WTC11 (cell line): ENCODE data around the gene CD180. TPM values are rescaled to one million over a fixed set of nuclear protein-coding genes. Genes with fewer than 3 reads are reported as not detected.

Experiments used
- ATAC-seq: fragments of 200-7000 bp; cut with Tn5 transposase; 2 replicates; pipeline ENCODE4 v1.10.0; 2021; ENCODE audit warnings: mild to moderate bottlenecking, moderate library complexity
- CTCF ChIA-PET: fragments of 300-600 bp; sonication (Branson Sonifier 250); formaldehyde crosslinking; loops from one replicate; lab custom pipeline; 2021; ENCODE audit warnings: antibody characterized with exemption; lab: Charles Lee
- POLR2A ChIA-PET: fragments of 350-600 bp; sonication (Branson Sonifier 250); formaldehyde crosslinking; loops from one replicate; lab custom pipeline; 2021; ENCODE audit warnings: antibody characterized with exemption; lab: Charles Lee
- DNase-seq: peaks from one replicate; pipeline ENCODE4 v3.0.0; 2021; ENCODE audit warnings: low spot score
- H3K27ac Mint-ChIP-seq: 2 replicates; pipeline ENCODE4 v1.8.0; 2021; ENCODE audit warnings: mixed read lengths
- H3K27me3 Mint-ChIP-seq: 2 replicates; pipeline ENCODE4 v1.8.0; 2021; ENCODE audit warnings: low read depth, mild to moderate bottlenecking, moderate library complexity, mixed read lengths
- H3K36me3 Mint-ChIP-seq: 2 replicates; pipeline ENCODE4 v1.8.0; 2021; ENCODE audit warnings: mixed read lengths
- H3K4me1 Mint-ChIP-seq: 2 replicates; pipeline ENCODE4 v1.8.0; 2022; ENCODE audit warnings: mixed read lengths
- H3K4me3 Mint-ChIP-seq: 2 replicates; pipeline ENCODE4 v1.8.0; 2021; ENCODE audit warnings: mild to moderate bottlenecking, moderate library complexity, mixed read lengths
- H3K9me3 Mint-ChIP-seq: 2 replicates; pipeline ENCODE4 v1.8.0; 2021; ENCODE audit warnings: mixed read lengths
- CREM ChIP-seq: sonication (generic); formaldehyde crosslinking; IDR thresholded peaks from 2 replicates; pipeline ENCODE4 v1.8.1; 2022; ENCODE audit warnings: mild to moderate bottlenecking, missing genetic modification reagents, moderate library complexity
- ELF4 ChIP-seq: sonication (generic); formaldehyde crosslinking; IDR thresholded peaks from 2 replicates; pipeline ENCODE4 v1.8.1; 2022; ENCODE audit warnings: low read depth, mild to moderate bottlenecking, moderate library complexity, missing genetic modification reagents
- ETV6 ChIP-seq: sonication (generic); formaldehyde crosslinking; IDR thresholded peaks from 2 replicates; pipeline ENCODE4 v1.8.1; 2022; ENCODE audit warnings: mild to moderate bottlenecking, missing genetic modification reagents
- FOXK1 ChIP-seq: sonication (generic); formaldehyde crosslinking; IDR thresholded peaks from 2 replicates; pipeline ENCODE4 v1.8.0; 2022; ENCODE audit warnings: mild to moderate bottlenecking, moderate library complexity, missing genetic modification reagents
- FOXP1 ChIP-seq: sonication (generic); formaldehyde crosslinking; IDR thresholded peaks from 2 replicates; pipeline ENCODE4 v1.8.0; 2022; ENCODE audit warnings: missing genetic modification reagents, mild to moderate bottlenecking, moderate library complexity, borderline replicate concordance
- MAX ChIP-seq: sonication (generic); formaldehyde crosslinking; IDR thresholded peaks from 2 replicates; pipeline ENCODE4 v1.8.0; 2022; ENCODE audit warnings: mild to moderate bottlenecking, missing genetic modification reagents
- MLX ChIP-seq: sonication (generic); formaldehyde crosslinking; IDR thresholded peaks from 2 replicates; pipeline ENCODE4 v1.8.1; 2023; ENCODE audit warnings: mild to moderate bottlenecking, missing genetic modification reagents, moderate library complexity
- OVOL2 ChIP-seq: fragments of 250-450 bp; sonication (Bioruptor Pico); IDR thresholded peaks from 2 replicates; pipeline ENCODE4 v1.9.0; 2021; ENCODE audit warnings: mild to moderate bottlenecking, borderline replicate concordance
- PRRX2 ChIP-seq: fragments of 250-450 bp; sonication (Bioruptor Pico); IDR thresholded peaks from 2 replicates; pipeline ENCODE4 v1.8.0; 2021; ENCODE audit warnings: mild to moderate bottlenecking
- SMAD4 ChIP-seq: sonication (generic); formaldehyde crosslinking; IDR thresholded peaks from 2 replicates; pipeline ENCODE4 v1.8.0; 2022; ENCODE audit warnings: mild to moderate bottlenecking, missing genetic modification reagents
- TCF7 ChIP-seq: sonication (generic); formaldehyde crosslinking; IDR thresholded peaks from 2 replicates; pipeline ENCODE4 v1.8.0; 2022; ENCODE audit warnings: mild to moderate bottlenecking, low read depth, missing genetic modification reagents, moderate library complexity
- TEAD4 ChIP-seq: sonication (generic); formaldehyde crosslinking; IDR thresholded peaks from 2 replicates; pipeline ENCODE4 v1.8.0; 2022; ENCODE audit warnings: mild to moderate bottlenecking, missing genetic modification reagents
- ZNF263 ChIP-seq: sonication (generic); formaldehyde crosslinking; IDR thresholded peaks from 2 replicates; pipeline ENCODE4 v1.8.1; 2022; ENCODE audit warnings: low read depth, mild to moderate bottlenecking, moderate library complexity, missing genetic modification reagents
- ZNF281 ChIP-seq: sonication (generic); formaldehyde crosslinking; IDR thresholded peaks from 2 replicates; pipeline ENCODE4 v1.8.0; 2023; ENCODE audit warnings: mild to moderate bottlenecking, missing genetic modification reagents
- ZNF423 ChIP-seq: fragments of 250-450 bp; sonication (Bioruptor Pico); IDR thresholded peaks from 2 replicates; pipeline ENCODE4 v2.1.2; 2022; ENCODE audit warnings: mild to moderate bottlenecking, moderate library complexity
- total RNA-seq: library from RNA; stranded (reverse); gene quantifications from 3 replicates; pipeline ENCODE4 v1.2.3, GENCODE V29; 2021
- TF ChIP-seq, protein P1 (sequence below): sonication (generic); formaldehyde crosslinking; IDR thresholded peaks from 2 replicates; pipeline ENCODE4 v1.8.0; 2023; ENCODE audit warnings: missing genetic modification reagents, mild to moderate bottlenecking, borderline replicate concordance
- TF ChIP-seq, protein P2 (sequence below): sonication (generic); formaldehyde crosslinking; IDR thresholded peaks from 2 replicates; pipeline ENCODE4 v1.8.0; 2022; ENCODE audit warnings: mild to moderate bottlenecking, missing genetic modification reagents
- TF ChIP-seq, protein P3 (sequence below): fragments of 250-450 bp; sonication (Bioruptor Pico); IDR thresholded peaks from 2 replicates; pipeline ENCODE4 v1.9.0; 2021; ENCODE audit warnings: mild to moderate bottlenecking
- TF ChIP-seq, protein P4 (sequence below): fragments of 200-600 bp; IDR thresholded peaks from 2 replicates; pipeline ENCODE4 v1.8.0; 2022; ENCODE audit warnings: antibody characterized with exemption
- TF ChIP-seq, protein P5 (sequence below): sonication (generic); formaldehyde crosslinking; IDR thresholded peaks from 2 replicates; pipeline ENCODE4 v1.8.1; 2022; ENCODE audit warnings: missing genetic modification reagents, borderline replicate concordance

Gene CD180
- total RNA-seq, 1 experiment from 2014 or later = not detected

GRCh38 chr5:67139030-67139429 lies 57.6 kb downstream of the CD180 start (continued):
- TF ChIP-seq, protein P1, sequence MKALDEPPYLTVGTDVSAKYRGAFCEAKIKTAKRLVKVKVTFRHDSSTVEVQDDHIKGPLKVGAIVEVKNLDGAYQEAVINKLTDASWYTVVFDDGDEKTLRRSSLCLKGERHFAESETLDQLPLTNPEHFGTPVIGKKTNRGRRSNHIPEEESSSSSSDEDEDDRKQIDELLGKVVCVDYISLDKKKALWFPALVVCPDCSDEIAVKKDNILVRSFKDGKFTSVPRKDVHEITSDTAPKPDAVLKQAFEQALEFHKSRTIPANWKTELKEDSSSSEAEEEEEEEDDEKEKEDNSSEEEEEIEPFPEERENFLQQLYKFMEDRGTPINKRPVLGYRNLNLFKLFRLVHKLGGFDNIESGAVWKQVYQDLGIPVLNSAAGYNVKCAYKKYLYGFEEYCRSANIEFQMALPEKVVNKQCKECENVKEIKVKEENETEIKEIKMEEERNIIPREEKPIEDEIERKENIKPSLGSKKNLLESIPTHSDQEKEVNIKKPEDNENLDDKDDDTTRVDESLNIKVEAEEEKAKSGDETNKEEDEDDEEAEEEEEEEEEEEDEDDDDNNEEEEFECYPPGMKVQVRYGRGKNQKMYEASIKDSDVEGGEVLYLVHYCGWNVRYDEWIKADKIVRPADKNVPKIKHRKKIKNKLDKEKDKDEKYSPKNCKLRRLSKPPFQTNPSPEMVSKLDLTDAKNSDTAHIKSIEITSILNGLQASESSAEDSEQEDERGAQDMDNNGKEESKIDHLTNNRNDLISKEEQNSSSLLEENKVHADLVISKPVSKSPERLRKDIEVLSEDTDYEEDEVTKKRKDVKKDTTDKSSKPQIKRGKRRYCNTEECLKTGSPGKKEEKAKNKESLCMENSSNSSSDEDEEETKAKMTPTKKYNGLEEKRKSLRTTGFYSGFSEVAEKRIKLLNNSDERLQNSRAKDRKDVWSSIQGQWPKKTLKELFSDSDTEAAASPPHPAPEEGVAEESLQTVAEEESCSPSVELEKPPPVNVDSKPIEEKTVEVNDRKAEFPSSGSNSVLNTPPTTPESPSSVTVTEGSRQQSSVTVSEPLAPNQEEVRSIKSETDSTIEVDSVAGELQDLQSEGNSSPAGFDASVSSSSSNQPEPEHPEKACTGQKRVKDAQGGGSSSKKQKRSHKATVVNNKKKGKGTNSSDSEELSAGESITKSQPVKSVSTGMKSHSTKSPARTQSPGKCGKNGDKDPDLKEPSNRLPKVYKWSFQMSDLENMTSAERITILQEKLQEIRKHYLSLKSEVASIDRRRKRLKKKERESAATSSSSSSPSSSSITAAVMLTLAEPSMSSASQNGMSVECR (CRISPR knock-in tag) = no peak
- TF ChIP-seq, protein P2, sequence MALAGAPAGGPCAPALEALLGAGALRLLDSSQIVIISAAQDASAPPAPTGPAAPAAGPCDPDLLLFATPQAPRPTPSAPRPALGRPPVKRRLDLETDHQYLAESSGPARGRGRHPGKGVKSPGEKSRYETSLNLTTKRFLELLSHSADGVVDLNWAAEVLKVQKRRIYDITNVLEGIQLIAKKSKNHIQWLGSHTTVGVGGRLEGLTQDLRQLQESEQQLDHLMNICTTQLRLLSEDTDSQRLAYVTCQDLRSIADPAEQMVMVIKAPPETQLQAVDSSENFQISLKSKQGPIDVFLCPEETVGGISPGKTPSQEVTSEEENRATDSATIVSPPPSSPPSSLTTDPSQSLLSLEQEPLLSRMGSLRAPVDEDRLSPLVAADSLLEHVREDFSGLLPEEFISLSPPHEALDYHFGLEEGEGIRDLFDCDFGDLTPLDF = no peak
- TF ChIP-seq, protein P3, sequence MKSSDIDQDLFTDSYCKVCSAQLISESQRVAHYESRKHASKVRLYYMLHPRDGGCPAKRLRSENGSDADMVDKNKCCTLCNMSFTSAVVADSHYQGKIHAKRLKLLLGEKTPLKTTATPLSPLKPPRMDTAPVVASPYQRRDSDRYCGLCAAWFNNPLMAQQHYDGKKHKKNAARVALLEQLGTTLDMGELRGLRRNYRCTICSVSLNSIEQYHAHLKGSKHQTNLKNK (CRISPR knock-in tag) = no peak
- TF ChIP-seq TCF7 (no peak), TEAD4 (CRISPR knock-in tag) (no peak), ETV6 (CRISPR knock-in tag) (no peak), ELF4 (CRISPR knock-in tag) (no peak), ZNF281 (no peak), SMAD4 (CRISPR knock-in tag) (no peak), FOXK1 (no peak), ZNF423 (CRISPR knock-in tag) (no peak)
- TF ChIP-seq, all 79 proteins: peak for 0

- H3K27ac Mint-ChIP-seq = no peak overlapping the region
- ATAC-seq (no peak), DNase-seq (no peak)
- no peaks in the 10 kb centered on the region for H3K4me1 Mint-ChIP-seq
- no peak overlapping the region for H3K4me3 Mint-ChIP-seq
- CTCF ChIA-PET = no interaction called here
- no peaks in the 10 kb centered on the region for H3K36me3 Mint-ChIP-seq
- H3K9me3 Mint-ChIP-seq = no peaks in the 10 kb centered on the region
- POLR2A ChIA-PET = no interaction called here
- H3K27me3 Mint-ChIP-seq = no peaks in the 10 kb centered on the region
- TF ChIP-seq PRRX2 (no peak), MLX (CRISPR knock-in tag) (no peak), OVOL2 (no peak), ZNF263 (CRISPR knock-in tag) (no peak), ELF4 (CRISPR knock-in tag) (no peak), ZNF281 (no peak), FOXP1 (CRISPR knock-in tag) (no peak), SMAD4 (CRISPR knock-in tag) (no peak), MAX (CRISPR knock-in tag) (no peak), CREM (CRISPR knock-in tag) (no peak)
- TF ChIP-seq, protein P4, sequence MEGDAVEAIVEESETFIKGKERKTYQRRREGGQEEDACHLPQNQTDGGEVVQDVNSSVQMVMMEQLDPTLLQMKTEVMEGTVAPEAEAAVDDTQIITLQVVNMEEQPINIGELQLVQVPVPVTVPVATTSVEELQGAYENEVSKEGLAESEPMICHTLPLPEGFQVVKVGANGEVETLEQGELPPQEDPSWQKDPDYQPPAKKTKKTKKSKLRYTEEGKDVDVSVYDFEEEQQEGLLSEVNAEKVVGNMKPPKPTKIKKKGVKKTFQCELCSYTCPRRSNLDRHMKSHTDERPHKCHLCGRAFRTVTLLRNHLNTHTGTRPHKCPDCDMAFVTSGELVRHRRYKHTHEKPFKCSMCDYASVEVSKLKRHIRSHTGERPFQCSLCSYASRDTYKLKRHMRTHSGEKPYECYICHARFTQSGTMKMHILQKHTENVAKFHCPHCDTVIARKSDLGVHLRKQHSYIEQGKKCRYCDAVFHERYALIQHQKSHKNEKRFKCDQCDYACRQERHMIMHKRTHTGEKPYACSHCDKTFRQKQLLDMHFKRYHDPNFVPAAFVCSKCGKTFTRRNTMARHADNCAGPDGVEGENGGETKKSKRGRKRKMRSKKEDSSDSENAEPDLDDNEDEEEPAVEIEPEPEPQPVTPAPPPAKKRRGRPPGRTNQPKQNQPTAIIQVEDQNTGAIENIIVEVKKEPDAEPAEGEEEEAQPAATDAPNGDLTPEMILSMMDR = no peak
- TF ChIP-seq, protein P5, sequence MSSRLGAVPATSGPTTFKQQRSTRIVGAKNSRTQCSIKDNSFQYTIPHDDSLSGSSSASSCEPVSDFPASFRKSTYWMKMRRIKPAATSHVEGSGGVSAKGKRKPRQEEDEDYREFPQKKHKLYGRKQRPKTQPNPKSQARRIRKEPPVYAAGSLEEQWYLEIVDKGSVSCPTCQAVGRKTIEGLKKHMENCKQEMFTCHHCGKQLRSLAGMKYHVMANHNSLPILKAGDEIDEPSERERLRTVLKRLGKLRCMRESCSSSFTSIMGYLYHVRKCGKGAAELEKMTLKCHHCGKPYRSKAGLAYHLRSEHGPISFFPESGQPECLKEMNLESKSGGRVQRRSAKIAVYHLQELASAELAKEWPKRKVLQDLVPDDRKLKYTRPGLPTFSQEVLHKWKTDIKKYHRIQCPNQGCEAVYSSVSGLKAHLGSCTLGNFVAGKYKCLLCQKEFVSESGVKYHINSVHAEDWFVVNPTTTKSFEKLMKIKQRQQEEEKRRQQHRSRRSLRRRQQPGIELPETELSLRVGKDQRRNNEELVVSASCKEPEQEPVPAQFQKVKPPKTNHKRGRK (CRISPR knock-in tag) = no peak
Observed at GRCh38 chr5:67135381-67135984, 61.1 kb downstream of the CD180 start.
